SK-N-SH treated with all-trans-retinoic acid at 6 μM for 48 hours (cell line): ENCODE results near the gene ENDOV.

ENCODE experiments used
- ARNTL ChIP-seq: fragments of 450-650 bp; formaldehyde crosslinking; IDR thresholded peaks from 2 replicates; pipeline ENCODE4 v1.5.0; 2020; ENCODE audit warnings: low read depth, mild to moderate bottlenecking, moderate library complexity, borderline replicate concordance
- BACH2 ChIP-seq: fragments of 250-450 bp; sonication (Bioruptor Pico); IDR thresholded peaks from 2 replicates; pipeline ENCODE4 v1.9.0; 2021; ENCODE audit warnings: mild to moderate bottlenecking, borderline replicate concordance
- ESRRG ChIP-seq: fragments of 250-450 bp; sonication (Bioruptor Pico); IDR thresholded peaks from 2 replicates; pipeline ENCODE4 v1.6.1; 2021; ENCODE audit warnings: mild to moderate bottlenecking
- ISL1 ChIP-seq: fragments of 250-450 bp; sonication (Bioruptor Pico); IDR thresholded peaks from 2 replicates; pipeline ENCODE4 v2.1.2; 2022; ENCODE audit warnings: mild to moderate bottlenecking, moderate library complexity
- OSR1 ChIP-seq: fragments of 250-450 bp; sonication (Bioruptor Pico); IDR thresholded peaks from 2 replicates; pipeline ENCODE4 v1.8.0; 2022; ENCODE audit warnings: moderate library complexity, mild to moderate bottlenecking, inconsistent platforms
- POU6F1 ChIP-seq: fragments of 250-450 bp; sonication (Bioruptor Pico); IDR thresholded peaks from 2 replicates; pipeline ENCODE4 v1.8.0; 2021; ENCODE audit warnings: low read depth, mild to moderate bottlenecking, moderate library complexity, borderline replicate concordance
- PPARA ChIP-seq: fragments of 250-450 bp; sonication (Bioruptor Pico); IDR thresholded peaks from 2 replicates; pipeline ENCODE4 v1.5.0; 2020; ENCODE audit warnings: mild to moderate bottlenecking, borderline replicate concordance
- SNAI2 ChIP-seq: fragments of 250-450 bp; sonication (Bioruptor Pico); IDR thresholded peaks from 2 replicates; pipeline ENCODE4 v1.5.0; 2020; ENCODE audit warnings: mild to moderate bottlenecking, moderate library complexity
- TCF4 ChIP-seq: fragments of 250-450 bp; sonication (Bioruptor Pico); IDR thresholded peaks from 2 replicates; pipeline ENCODE4 v1.8.0; 2021; ENCODE audit warnings: mild to moderate bottlenecking, moderate library complexity, borderline replicate concordance
- TSHZ2 ChIP-seq: fragments of 250-450 bp; sonication (Bioruptor Pico); IDR thresholded peaks from 2 replicates; pipeline ENCODE4 v1.5.0; 2020; ENCODE audit warnings: mild to moderate bottlenecking, moderate library complexity
- ZC3H10 ChIP-seq: fragments of 250-450 bp; sonication (Bioruptor Pico); IDR thresholded peaks from 2 replicates; pipeline ENCODE4 v1.5.1; 2021; ENCODE audit warnings: mild to moderate bottlenecking, moderate library complexity
- ZFP3 ChIP-seq: fragments of 250-450 bp; sonication (Bioruptor Pico); IDR thresholded peaks from 2 replicates; pipeline ENCODE4 v1.5.0; 2020; ENCODE audit warnings: mild to moderate bottlenecking, moderate library complexity
- TF ChIP-seq, protein P1 (sequence below): fragments of 250-450 bp; sonication (Bioruptor Pico); IDR thresholded peaks from 2 replicates; pipeline ENCODE4 v1.5.1; 2020; ENCODE audit warnings: low read depth, mild to moderate bottlenecking, moderate library complexity
- TF ChIP-seq, protein P2 (sequence below): fragments of 250-450 bp; sonication (Bioruptor Pico); IDR thresholded peaks from 2 replicates; pipeline ENCODE4 v1.8.0; 2020; ENCODE audit warnings: mild to moderate bottlenecking, moderate library complexity, borderline replicate concordance

- TF ChIP-seq TCF4 (CRISPR knock-in tag) (no peak), ZFP3 (CRISPR knock-in tag) (no peak), ZC3H10 (CRISPR knock-in tag) (no peak), PPARA (no peak), ARNTL (CRISPR knock-in tag) (no peak), POU6F1 (CRISPR knock-in tag) (no peak), SNAI2 (CRISPR knock-in tag) (no peak), OSR1 (CRISPR knock-in tag) (no peak), TSHZ2 (CRISPR knock-in tag) (no peak), ISL1 (CRISPR knock-in tag) (no peak), BACH2 (no peak), ESRRG (no peak)
- TF ChIP-seq, protein P1, sequence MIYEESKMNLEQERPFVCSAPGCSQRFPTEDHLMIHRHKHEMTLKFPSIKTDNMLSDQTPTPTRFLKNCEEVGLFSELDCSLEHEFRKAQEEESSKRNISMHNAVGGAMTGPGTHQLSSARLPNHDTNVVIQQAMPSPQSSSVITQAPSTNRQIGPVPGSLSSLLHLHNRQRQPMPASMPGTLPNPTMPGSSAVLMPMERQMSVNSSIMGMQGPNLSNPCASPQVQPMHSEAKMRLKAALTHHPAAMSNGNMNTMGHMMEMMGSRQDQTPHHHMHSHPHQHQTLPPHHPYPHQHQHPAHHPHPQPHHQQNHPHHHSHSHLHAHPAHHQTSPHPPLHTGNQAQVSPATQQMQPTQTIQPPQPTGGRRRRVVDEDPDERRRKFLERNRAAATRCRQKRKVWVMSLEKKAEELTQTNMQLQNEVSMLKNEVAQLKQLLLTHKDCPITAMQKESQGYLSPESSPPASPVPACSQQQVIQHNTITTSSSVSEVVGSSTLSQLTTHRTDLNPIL (CRISPR knock-in tag) = no peak
- TF ChIP-seq, protein P2, sequence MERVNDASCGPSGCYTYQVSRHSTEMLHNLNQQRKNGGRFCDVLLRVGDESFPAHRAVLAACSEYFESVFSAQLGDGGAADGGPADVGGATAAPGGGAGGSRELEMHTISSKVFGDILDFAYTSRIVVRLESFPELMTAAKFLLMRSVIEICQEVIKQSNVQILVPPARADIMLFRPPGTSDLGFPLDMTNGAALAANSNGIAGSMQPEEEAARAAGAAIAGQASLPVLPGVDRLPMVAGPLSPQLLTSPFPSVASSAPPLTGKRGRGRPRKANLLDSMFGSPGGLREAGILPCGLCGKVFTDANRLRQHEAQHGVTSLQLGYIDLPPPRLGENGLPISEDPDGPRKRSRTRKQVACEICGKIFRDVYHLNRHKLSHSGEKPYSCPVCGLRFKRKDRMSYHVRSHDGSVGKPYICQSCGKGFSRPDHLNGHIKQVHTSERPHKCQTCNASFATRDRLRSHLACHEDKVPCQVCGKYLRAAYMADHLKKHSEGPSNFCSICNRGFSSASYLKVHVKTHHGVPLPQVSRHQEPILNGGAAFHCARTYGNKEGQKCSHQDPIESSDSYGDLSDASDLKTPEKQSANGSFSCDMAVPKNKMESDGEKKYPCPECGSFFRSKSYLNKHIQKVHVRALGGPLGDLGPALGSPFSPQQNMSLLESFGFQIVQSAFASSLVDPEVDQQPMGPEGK (CRISPR knock-in tag) = no peak
Observed at GRCh38 chr17:80468781-80469493, 54.0 kb downstream of the ENDOV start.
